ENCODE measurements around the gene SLU7. TPM values are rescaled to one million over a fixed set of nuclear protein-coding genes. Genes with fewer than 3 reads are reported as not detected.

SLU7 gene
- total RNA-seq, 3 donors from 2014 or later: 77.0 to 88.3 (median 86.3) TPM

DNA sequence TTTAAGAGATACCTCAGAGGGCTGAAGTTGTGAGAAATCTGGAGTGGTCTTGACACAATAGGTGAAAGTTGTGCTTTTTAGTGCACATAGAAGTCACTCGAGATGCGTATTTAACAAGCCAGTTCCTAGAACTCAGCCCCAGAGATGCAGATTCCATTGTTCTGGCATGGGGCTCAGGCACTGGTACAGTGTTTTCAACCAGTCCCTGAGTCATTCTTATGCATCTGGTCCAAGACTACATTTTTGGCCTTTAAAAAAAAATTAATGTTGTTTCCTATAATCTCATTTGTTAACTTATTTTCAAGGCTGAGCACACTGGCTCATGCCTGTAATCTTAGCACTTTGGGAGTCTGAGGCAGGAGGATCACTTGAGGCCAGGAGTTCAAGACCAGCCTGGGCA, 32.4 kb upstream of the SLU7 start:
- TF ChIP-seq POLR2A (IDR thresholded peaks at IDR 0.05) (no peak), CTCF (IDR thresholded peaks at IDR 0.05) (no peak), POLR2AphosphoS5 (IDR thresholded peaks at IDR 0.05) (no peak)
- Histone ChIP-seq H3K36me3 (no peaks in the 10 kb centered on the region), H3K27me3 (no peaks in the 10 kb centered on the region), H3K27ac (no peak overlapping the region), H3K9me3 (no peaks in the 10 kb centered on the region), H3K4me1 (no peaks in the 10 kb centered on the region), H3K4me3 (no peak overlapping the region)
- DNase-seq (ENCODE audit: low spot score in 2 of 2): no peak
- intact Hi-C loops (cut with DNase I; ENCODE audit: low total_unique reads): no loop called here

DNA sequence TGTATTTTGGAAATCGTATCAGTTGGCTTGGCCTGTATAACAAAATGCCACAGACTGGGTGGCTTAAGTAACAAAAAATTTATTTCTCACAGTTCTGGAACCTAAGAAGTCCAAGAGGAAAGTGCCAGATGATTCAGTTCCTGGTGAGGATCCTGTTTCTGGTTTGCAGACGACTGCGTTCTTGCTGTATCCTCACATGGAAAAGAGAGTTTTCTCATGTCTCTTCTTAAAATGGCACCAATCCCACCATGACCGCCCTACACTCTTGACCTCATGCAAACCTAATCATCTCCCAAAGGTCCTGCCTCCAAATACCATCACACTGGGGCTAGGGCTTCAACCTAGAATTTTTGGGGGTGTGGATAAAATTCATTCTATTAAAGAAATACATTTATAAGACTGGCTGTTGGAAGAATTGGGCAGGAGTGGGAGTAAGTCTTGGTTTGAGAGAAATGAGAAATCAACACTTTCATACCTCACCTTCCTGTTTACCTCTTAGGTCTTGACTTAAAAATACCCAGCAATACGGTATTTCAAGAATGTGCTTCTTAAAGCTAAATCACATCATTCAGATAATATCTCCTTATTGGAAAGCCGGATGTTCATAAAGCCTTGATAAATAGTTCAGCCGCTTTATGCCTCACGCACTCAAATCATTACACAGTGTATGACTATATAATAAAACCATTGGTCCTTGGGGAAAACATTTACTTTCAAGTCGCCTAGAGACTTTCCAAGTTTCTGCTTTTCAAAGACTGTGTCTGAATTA, 31.5 kb upstream of the SLU7 start:
- intact Hi-C loops (cut with DNase I; ENCODE audit: low total_unique reads): no loop called here
- DNase-seq (ENCODE audit: low spot score in 2 of 2): no peak
- TF ChIP-seq POLR2A (IDR thresholded peaks at IDR 0.05) (no peak), POLR2AphosphoS5 (IDR thresholded peaks at IDR 0.05) (no peak), CTCF (IDR thresholded peaks at IDR 0.05) (no peak)

DNA sequence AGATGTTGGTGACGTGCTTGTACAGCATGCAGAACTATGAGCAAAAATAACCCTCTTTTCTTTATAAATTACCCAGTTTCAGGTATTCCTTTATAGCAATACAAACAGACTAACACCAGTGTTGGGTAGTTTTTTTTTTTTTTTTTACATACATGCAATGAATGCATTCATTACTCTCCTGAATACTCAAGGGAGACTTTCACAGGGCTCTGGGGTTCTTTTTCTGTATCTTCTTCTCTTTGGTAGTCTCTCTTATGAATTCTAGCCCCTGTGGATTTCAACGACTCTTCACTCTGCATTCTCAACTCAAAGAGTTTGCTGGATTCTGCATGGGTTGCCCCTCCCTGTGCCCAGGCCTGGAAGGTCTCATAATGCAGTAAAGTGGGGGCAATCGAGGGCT, 30.6 kb upstream of the SLU7 start:
- no peak for DNase-seq (ENCODE audit: low spot score in 2 of 2)
- H3K9me3 ChIP-seq: no peaks in the 10 kb centered on the region
- no peaks in the 10 kb centered on the region for H3K36me3 ChIP-seq
- H3K27ac ChIP-seq: no peak overlapping the region
- no peak overlapping the region for H3K4me3 ChIP-seq
- TF ChIP-seq CTCF (IDR thresholded peaks at IDR 0.05): no peak
- TF ChIP-seq POLR2AphosphoS5 (IDR thresholded peaks at IDR 0.05): no peak
- no peak for TF ChIP-seq POLR2A (IDR thresholded peaks at IDR 0.05)
- intact Hi-C loops (cut with DNase I; ENCODE audit: low total_unique reads): no loop called here
- no peaks in the 10 kb centered on the region for H3K27me3 ChIP-seq
- no peaks in the 10 kb centered on the region for H3K4me1 ChIP-seq

More for the DNA sequence above, 31.5 kb upstream of the SLU7 start:
- Histone ChIP-seq H3K9me3 (no peaks in the 10 kb centered on the region), H3K27ac (no peak overlapping the region), H3K36me3 (no peaks in the 10 kb centered on the region), H3K4me1 (no peaks in the 10 kb centered on the region), H3K4me3 (no peak overlapping the region), H3K27me3 (no peaks in the 10 kb centered on the region)

- TF ChIP-seq CTCF (IDR thresholded peaks at IDR 0.05): no peak
- no peak for DNase-seq (ENCODE audit: low spot score in 2 of 2)
- no peak overlapping the region for H3K27ac ChIP-seq
- H3K4me1 ChIP-seq: no peaks in the 10 kb centered on the region
- intact Hi-C loops (cut with DNase I; ENCODE audit: low total_unique reads): no loop called here
- no peaks in the 10 kb centered on the region for H3K9me3 ChIP-seq
- no peaks in the 10 kb centered on the region for H3K27me3 ChIP-seq
- H3K36me3 ChIP-seq: no peaks in the 10 kb centered on the region
- no peak overlapping the region for H3K4me3 ChIP-seq
These were observed 30.0 kb upstream of the SLU7 start for GRCh38 chr5:160448886-160449285.

DNA sequence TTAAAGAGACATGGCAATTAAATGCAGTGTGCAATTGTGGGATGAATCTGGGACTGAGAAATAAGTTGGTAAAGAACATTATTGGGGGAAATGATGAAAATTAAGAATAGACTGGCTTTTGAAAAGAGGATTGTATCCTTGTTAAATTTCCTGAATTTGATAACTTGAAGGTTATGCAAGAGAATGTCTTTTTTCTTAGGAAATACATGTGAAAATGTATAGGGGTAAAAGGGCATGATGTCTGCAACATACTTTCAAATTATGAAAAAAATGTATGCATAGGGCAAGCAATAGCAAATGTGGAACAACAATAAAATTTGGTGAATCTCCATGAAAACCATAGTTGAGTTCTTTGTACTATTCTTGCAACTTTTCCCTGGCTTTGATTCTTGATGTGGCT, 26.9 kb upstream of the SLU7 start:
- H3K4me1 ChIP-seq: no peaks in the 10 kb centered on the region
- H3K4me3 ChIP-seq: no peak overlapping the region
- H3K27ac ChIP-seq: no peak overlapping the region
- no peaks in the 10 kb centered on the region for H3K36me3 ChIP-seq
- TF ChIP-seq POLR2AphosphoS5 (IDR thresholded peaks at IDR 0.05) (no peak), POLR2A (IDR thresholded peaks at IDR 0.05) (no peak)
- H3K9me3 ChIP-seq: no peaks in the 10 kb centered on the region
- DNase-seq (ENCODE audit: low spot score in 2 of 2): no peak
- intact Hi-C loops (cut with DNase I; ENCODE audit: low total_unique reads): no loop called here
- no peaks in the 10 kb centered on the region for H3K27me3 ChIP-seq
